Keratinocyte (primary cell): Measurements from ENCODE around the gene CTDSPL. TPM values are rescaled to one million over a fixed set of nuclear protein-coding genes. Genes with fewer than 3 reads are reported as not detected.

ENCODE experiments used
- DNase-seq: peaks from one replicate; pipeline ENCODE4 v3.0.0-alpha.2; 2011; ENCODE audit warnings: low read depth, missing footprints, low spot score
- FAIRE-seq: peaks from 2 replicates; lab custom pipeline; 2011; peaks lifted over from hg19 to GRCh38; lab: Jason Lieb, UNC
- H2AFZ ChIP-seq: 2 replicates; pipeline ENCODE4 v1.6.0; 2012; ENCODE audit warnings: low read length, control low read depth, inconsistent platforms; ENCODE audit not compliant: control insufficient read depth
- H3K27ac ChIP-seq: 2 replicates; pipeline ENCODE4 v1.5.1; 2011; ENCODE audit warnings: low read length; ENCODE audit not compliant: control insufficient read depth, insufficient read depth
- H3K27me3 ChIP-seq: 3 replicates; pipeline ENCODE4 v1.6.0; 2011; ENCODE audit warnings: low read length; ENCODE audit not compliant: control insufficient read depth, insufficient read depth; ENCODE audit errors: extremely low read depth
- H3K36me3 ChIP-seq, 2 experiments: 2 replicates in 1 of 2; 3 replicates in 1 of 2; pipeline ENCODE4 v1.5.1; 2011; ENCODE audit warnings: low read length in 2 of 2, mild to moderate bottlenecking in 1 of 2; ENCODE audit not compliant: control insufficient read depth in 2 of 2, insufficient read depth in 2 of 2; ENCODE audit errors: extremely low read depth in 1 of 2
- H3K4me1 ChIP-seq: 3 replicates; pipeline ENCODE4 v1.5.1; 2011; ENCODE audit warnings: low read length; ENCODE audit not compliant: control insufficient read depth, insufficient read depth; ENCODE audit errors: extremely low read depth
- H3K4me2 ChIP-seq: 3 replicates; pipeline ENCODE4 v1.6.0; 2011; ENCODE audit warnings: low read depth, low read length; ENCODE audit not compliant: control insufficient read depth, insufficient read depth; ENCODE audit errors: extremely low read depth
- H3K4me3 ChIP-seq, 3 experiments: fragments of 200-600 bp in 1 of 3; sonication (generic) in 1 of 3; 2 replicates in 2 of 3; 3 replicates in 1 of 3; pipeline ENCODE4 v1.5.1; 2011 to 2016; ENCODE audit warnings: low read length in 3 of 3, mild to moderate bottlenecking in 3 of 3, control low read depth in 2 of 3, inconsistent platforms in 1 of 3, low read depth in 1 of 3, mixed read lengths in 1 of 3, mixed run types in 1 of 3, moderate library complexity in 1 of 3; ENCODE audit not compliant: control insufficient read depth in 2 of 3, insufficient read depth in 2 of 3; ENCODE audit errors: extremely low read depth in 1 of 3
- H3K79me2 ChIP-seq: 2 replicates; pipeline ENCODE4 v1.6.0; 2012; ENCODE audit warnings: low read length; ENCODE audit not compliant: control insufficient read depth, insufficient read depth
- H3K9ac ChIP-seq: 3 replicates; pipeline ENCODE4 v1.6.0; 2011; ENCODE audit warnings: low read length; ENCODE audit not compliant: control insufficient read depth, insufficient read depth; ENCODE audit errors: extremely low read depth
- H3K9me1 ChIP-seq: 3 replicates; pipeline ENCODE4 v1.6.0; 2011; ENCODE audit warnings: low read length; ENCODE audit not compliant: control insufficient read depth, insufficient read depth; ENCODE audit errors: extremely low read depth
- H3K9me3 ChIP-seq: 2 replicates; pipeline ENCODE4 v1.5.1; 2012; ENCODE audit warnings: low read depth, low read length; ENCODE audit not compliant: control insufficient read depth
- H4K20me1 ChIP-seq: 3 replicates; pipeline ENCODE4 v1.6.0; 2011; ENCODE audit warnings: low read length; ENCODE audit not compliant: control insufficient read depth, insufficient read depth; ENCODE audit errors: extremely low read depth
- CTCF ChIP-seq, 3 experiments: IDR thresholded peaks in 1 of 3; conservative IDR thresholded peaks in 1 of 3; optimal IDR thresholded peaks in 1 of 3; 2 replicates in 2 of 3; 3 replicates in 1 of 3; pipeline versions ENCODE3 to v1.5.1; 2011; ENCODE audit warnings: low read length in 3 of 3, mild to moderate bottlenecking in 3 of 3, moderate library complexity in 2 of 3, control low read depth in 1 of 3, inconsistent platforms in 1 of 3; ENCODE audit not compliant: insufficient read depth in 2 of 3; ENCODE audit errors: extremely low read depth in 1 of 3
- EZH2 ChIP-seq: IDR thresholded peaks from one replicate; pipeline ENCODE4 v1.6.1; 2012; ENCODE audit warnings: inconsistent platforms, mild to moderate bottlenecking, low read length, moderate library complexity
- dilution Hi-C: fragments of 300-500 bp; cut with MboI; formaldehyde crosslinking; loops from one replicate; pipeline ENCODE4 v1.7.0; 2020; ENCODE audit warnings: low sequenced_read_pairs; ENCODE audit not compliant: extremely low pct_ligation_motif_present
- polyA plus RNA-seq, 5 experiments: library from polyadenylated mRNA; depleted of rRNA in 3 of 5; stranded (reverse) in 3 of 5; stranded (forward) in 1 of 5; unstranded in 1 of 5; fragments of >200 nt; gene quantifications; 1 replicate in 1 of 5; 2 replicates in 3 of 5; 3 replicates in 1 of 5; pipeline versions ENCODE4 v1.2.1 to v1.2.3, GENCODE V29; 2011 to 2012; ENCODE audit warnings: missing spikeins in 2 of 5, low read depth in 1 of 5, low replicate concordance in 1 of 5

CTDSPL gene
- polyA plus RNA-seq, 1 donor (not counting 4 experiments of a cell fraction or from before 2014, with no cell fraction given) = 83.2 TPM

DNA sequence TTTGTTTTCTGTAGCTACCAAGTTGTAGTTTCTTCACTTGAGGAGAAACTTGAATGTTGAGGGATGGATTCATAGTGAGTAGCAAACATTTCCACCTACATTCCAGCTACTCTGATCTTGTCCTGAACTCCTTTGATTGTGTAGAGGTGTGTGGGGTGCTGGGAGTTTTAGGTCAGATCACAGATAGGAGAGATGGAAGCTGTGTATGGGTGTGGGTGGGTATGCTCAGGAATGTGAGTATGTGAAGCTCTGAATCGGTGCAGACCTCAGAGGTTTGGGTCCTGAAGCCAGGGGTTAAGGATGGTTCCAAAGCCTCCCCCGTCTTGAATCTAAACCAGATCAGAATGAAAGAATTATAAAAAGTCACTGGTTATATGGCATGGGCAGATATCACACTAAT, 76.3 kb downstream of the CTDSPL start:
- H3K9me1 ChIP-seq = no peaks in the 10 kb centered on the region
- H3K27ac ChIP-seq = no peak overlapping the region
- H3K4me2 ChIP-seq = no peak overlapping the region
- H4K20me1 ChIP-seq = no peaks in the 10 kb centered on the region
- H3K79me2 ChIP-seq = peaks cover 68% of the 10 kb centered on the region
- H3K27me3 ChIP-seq = no peaks in the 10 kb centered on the region
- H3K9me3 ChIP-seq = no peaks in the 10 kb centered on the region
- H3K9ac ChIP-seq = no peak overlapping the region
- H3K4me3 ChIP-seq = no peak overlapping the region
- H3K36me3 ChIP-seq = peaks cover 0 to 1% of the 10 kb centered on the region in 2 experiments
- DNase-seq (no peak), FAIRE-seq (no peak)
- dilution Hi-C loops = no loop called here
- H3K4me1 ChIP-seq = peaks cover 47% of the 10 kb centered on the region
- TF ChIP-seq EZH2 (no peak), CTCF (optimal IDR thresholded peaks at IDR 0.05 in 1 of 3, IDR thresholded peaks at IDR 0.05 in 1 of 3, conservative IDR thresholded peaks at IDR 0.05 in 1 of 3; ENCODE audit: extremely low read depth in 1 of 3, insufficient read depth in 2 of 3, low read length in 3 of 3) (no peak)
- no peak overlapping the region for H2AFZ ChIP-seq

DNA sequence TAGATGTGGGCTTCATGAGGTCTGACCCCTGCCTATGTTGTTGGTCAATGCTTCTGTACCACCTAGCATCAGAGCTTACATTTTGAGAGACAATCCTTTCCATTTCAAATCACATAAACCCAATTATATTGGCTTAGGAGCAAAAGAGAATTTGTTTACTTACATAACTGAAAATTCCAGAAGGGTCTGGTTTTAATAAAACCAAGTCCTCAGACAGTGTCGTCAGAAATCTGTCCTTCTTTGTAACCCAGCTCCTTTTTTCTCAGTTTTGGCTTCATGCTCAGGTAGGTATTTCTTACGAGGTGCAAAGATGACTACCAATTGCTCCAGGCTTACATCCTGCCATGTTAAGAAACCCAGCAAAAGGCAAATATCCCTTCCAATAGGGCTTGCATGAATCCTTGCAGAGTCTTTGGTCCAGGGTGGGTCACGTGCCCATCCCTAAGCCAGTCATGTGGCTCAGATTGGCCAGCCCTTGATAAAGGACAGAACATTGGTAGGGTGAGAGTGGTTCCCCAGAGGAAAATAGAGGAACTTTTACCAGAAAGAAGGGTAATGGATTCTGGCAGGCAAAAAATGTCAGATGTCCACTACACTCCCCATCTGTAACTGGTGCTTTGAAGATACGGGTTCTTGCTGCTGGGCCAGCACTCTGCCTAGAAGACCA, 78.7 kb downstream of the CTDSPL start:
- Histone ChIP-seq H3K79me2 (peaks cover 62% of the 10 kb centered on the region), H3K27ac (no peak overlapping the region)
- FAIRE-seq = peak; percentile 66

More for the DNA sequence above, 78.7 kb downstream of the CTDSPL start:
- dilution Hi-C loops = no loop called here
- H4K20me1 ChIP-seq = no peaks in the 10 kb centered on the region
- DNase-seq = no peak
- no peaks in the 10 kb centered on the region for H3K9me1 ChIP-seq
- H3K9ac ChIP-seq = no peak overlapping the region
- no peaks in the 10 kb centered on the region for H3K27me3 ChIP-seq
- peaks cover 0 to 1% of the 10 kb centered on the region in 2 experiments for H3K36me3 ChIP-seq
- no peak overlapping the region for H3K4me3 ChIP-seq
- H2AFZ ChIP-seq = no peak overlapping the region
- H3K9me3 ChIP-seq = no peaks in the 10 kb centered on the region
- peaks cover 66% of the 10 kb centered on the region for H3K4me1 ChIP-seq
- TF ChIP-seq CTCF (optimal IDR thresholded peaks at IDR 0.05 in 1 of 3, IDR thresholded peaks at IDR 0.05 in 1 of 3, conservative IDR thresholded peaks at IDR 0.05 in 1 of 3; ENCODE audit: extremely low read depth in 1 of 3, insufficient read depth in 2 of 3, low read length in 3 of 3) (no peak), EZH2 (no peak)
- H3K4me2 ChIP-seq = no peak overlapping the region
